Nucleus accumbens (tissue), 56 donors: Measurements from ENCODE around the gene SMIM29.

ENCODE experiments used
- DNase-seq, 56 donors: peaks; one replicate each; lab custom pipeline; 2025; lab: John Stamatoyannopoulos, UW

The SMIM29 gene

GRCh38 chr6:34230653-34231371 lies 18.0 kb downstream of the SMIM29 start:
- DNase-seq, result no peak

DNA sequence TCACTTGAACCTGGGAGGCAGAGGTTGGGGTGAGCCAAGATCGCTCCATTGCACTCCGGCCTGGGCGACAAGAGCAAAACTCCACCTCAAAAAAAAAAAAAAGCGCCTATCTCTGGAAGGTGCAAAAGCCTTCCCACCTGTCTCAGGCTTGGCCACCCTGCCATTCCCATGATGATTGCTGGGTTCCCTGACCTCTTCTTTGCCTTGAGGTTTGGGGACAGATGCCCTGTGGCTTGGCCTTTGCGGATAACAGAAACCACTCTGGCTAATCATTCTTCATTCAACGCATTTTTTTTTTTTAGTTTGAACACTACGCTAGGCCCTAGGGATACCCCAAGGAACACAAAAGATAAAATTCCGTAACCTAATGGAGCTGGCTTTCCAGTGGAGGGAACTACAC lies 18.9 kb downstream of the SMIM29 start:
- DNase-seq, result no peak

GRCh38 chr6:34227761-34228421 lies 20.9 kb downstream of the SMIM29 start:
- no peak for DNase-seq

DNA sequence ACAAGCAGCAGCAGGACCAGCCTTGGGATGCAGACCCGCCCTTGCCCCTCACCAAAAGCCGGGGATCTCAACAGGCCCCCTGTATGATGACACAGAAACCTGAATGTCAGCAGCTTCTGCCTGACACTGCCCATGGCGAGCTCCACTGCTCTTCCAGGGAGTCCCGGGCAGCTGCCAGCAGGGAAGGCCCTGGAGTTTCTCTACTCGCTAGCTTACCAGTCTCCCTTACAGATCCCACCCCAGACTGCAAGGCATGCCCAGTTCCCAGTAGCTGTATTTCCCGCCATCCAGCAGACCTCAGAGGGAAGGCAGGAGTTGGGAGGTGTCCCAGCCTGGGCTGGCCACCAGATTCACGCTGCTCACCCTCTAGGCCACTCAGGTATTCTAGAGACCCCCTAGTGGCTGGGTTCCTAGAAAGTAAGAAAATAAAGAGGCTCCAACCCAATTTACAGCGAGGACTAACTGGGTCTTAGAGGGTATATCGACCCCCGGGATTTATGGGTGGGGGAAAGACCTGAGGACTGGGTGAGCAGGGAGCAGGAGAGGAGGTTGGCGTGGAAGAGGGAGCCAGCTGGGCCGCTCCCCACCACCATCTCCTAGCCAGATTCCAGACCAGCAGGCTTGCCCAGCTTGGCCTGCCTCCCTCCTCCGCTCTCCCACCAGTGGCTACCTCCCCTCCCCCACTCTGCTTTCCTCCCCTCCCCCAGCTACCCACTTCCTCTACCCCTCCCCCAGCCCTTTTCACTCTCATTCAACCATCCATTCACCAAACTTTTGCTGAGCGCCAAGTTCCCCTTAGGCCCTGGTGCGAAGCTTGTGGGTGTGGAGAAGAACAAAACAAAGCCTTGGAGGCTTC lies 21.8 kb downstream of the SMIM29 start:
- DNase-seq, result no peak

GRCh38 chr6:34226066-34226465 lies 22.7 kb downstream of the SMIM29 start:
- no peak for DNase-seq

GRCh38 chr6:34225551-34225950 lies 23.3 kb downstream of the SMIM29 start:
- DNase-seq, result no peak

GRCh38 chr6:34223956-34224940 lies 24.6 kb downstream of the SMIM29 start:
- peak; percentile 17 to 96 (median 84) for DNase-seq

GRCh38 chr6:34223381-34223955 lies 25.3 kb downstream of the SMIM29 start:
- peak in 2 of 56 donors; percentile 35 to 37 for DNase-seq

DNA sequence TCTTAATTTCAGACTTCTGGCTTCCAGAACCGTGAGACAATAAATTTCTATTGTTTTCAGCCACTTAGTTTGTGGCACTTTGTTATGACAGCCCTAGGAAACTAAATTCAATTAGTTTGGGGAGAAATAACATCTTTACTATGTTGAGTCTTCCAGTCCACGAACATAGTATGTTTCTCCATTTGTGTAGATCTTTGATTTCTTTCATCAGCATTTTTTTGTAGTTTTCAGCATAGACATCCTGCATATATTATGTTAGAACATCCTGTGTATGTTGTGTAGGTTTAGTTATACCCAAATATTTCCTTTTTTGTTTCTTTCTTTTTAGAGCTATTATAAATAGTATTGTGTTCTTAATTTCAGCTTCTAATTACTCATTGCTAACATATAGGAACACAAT lies 30.1 kb downstream of the SMIM29 start:
- DNase-seq, result no peak

DNA sequence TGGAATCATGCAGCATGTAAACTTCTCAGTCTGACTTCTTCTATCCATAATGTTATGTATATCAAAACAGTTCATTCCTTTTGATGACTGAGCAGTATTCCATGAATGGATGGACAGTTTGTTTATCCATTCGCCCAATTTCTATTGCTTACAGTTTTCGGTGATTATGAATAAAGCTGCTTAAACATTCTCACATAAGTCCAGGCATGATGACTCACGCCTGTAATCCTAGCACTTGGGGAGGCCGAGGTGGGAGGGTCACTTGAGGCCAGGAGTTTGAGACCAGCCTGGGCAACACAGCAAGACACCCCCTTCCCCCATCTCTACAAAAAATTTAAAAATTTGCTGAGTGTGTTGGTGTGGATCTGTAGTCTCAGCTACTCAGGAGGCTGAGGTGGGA lies 35.0 kb downstream of the SMIM29 start:
- DNase-seq, result no peak

- no peak for DNase-seq
These were observed 40.9 kb downstream of the SMIM29 start for GRCh38 chr6:34207695-34208443.

DNA sequence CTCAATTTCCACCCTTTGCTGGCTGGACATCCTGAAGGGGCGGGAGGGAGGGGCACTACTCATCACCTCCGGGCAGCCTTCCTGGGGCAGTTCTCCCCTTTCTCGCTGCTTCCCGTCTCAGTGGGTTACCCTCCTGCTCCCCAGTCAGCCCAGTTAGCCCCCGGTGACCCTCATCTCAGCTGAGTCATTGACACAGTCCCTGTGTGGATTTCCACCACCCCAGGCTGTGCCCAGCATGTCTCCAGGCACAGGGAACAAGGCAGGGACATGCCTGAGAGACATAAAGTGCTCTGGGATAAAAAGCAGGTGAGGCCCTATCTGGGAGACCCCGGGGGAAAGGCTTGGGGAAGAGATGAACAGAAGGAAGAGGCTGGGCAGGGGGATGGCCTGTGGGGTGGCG lies 42.1 kb downstream of the SMIM29 start:
- no peak for DNase-seq

- DNase-seq, result no peak
These were observed 42.9 kb downstream of the SMIM29 start for GRCh38 chr6:34205916-34206315.

- no peak for DNase-seq
These were observed 43.3 kb downstream of the SMIM29 start for GRCh38 chr6:34205466-34205865.

DNA sequence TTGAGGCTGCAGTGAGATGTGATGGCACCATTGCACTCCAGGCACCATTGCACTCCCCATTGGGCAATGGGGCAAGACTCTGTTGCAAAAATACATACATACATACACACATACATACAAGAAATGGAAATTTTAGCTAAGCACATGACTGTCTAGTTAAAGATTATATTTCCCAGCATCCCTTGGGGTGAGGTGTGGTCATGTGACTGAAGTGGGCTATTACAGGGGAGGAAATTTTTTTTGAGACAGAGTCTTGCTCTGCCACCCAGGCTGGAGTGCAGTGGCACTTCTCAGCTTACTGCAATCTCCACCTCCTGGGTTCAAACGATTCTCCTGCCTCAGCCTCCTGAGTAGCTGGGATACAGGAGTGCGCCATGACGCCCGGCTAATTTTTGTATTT lies 44.1 kb downstream of the SMIM29 start:
- no peak for DNase-seq

- DNase-seq, result no peak
These were observed 46.2 kb downstream of the SMIM29 start for GRCh38 chr6:34202329-34203201.

DNA sequence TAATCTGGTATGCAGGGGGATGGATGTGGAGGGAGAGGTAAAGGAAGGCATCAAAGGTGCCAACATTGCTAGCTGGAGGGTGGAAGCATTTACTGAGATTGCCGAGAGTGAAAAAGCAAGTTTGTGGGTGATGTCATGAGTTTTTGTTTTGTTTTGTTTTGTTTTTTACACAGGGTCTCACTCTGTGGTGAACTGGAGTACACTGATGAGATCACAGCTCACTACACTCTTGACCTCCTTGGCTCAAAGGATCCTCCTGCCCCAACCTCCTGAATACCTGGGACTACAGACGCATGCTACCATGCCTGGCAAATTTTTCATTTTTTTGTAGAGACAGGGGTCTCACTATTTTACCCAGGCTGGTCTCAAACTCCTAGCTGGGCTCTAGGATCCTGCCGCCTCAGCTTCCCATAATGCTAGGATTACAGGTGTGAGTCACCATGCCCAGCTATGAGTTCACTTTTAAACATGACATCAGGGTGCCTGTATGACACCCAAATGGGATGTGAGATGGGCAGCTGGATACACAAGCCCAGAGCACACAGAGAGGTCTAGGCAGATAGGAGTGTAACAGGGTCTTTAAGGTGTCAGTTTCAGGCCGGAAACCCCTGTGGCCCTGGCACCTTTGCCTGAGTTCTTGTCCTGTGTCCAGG lies 47.2 kb downstream of the SMIM29 start:
- DNase-seq, result no peak
